Measurements from ENCODE around the gene CYP46A1. TPM values are rescaled to one million over a fixed set of nuclear protein-coding genes. Genes with fewer than 3 reads are reported as not detected.

Gene CYP46A1
- total RNA-seq, 4 donors from 2014 or later = 0.94 to 2.4 (median 0.95) TPM

DNA sequence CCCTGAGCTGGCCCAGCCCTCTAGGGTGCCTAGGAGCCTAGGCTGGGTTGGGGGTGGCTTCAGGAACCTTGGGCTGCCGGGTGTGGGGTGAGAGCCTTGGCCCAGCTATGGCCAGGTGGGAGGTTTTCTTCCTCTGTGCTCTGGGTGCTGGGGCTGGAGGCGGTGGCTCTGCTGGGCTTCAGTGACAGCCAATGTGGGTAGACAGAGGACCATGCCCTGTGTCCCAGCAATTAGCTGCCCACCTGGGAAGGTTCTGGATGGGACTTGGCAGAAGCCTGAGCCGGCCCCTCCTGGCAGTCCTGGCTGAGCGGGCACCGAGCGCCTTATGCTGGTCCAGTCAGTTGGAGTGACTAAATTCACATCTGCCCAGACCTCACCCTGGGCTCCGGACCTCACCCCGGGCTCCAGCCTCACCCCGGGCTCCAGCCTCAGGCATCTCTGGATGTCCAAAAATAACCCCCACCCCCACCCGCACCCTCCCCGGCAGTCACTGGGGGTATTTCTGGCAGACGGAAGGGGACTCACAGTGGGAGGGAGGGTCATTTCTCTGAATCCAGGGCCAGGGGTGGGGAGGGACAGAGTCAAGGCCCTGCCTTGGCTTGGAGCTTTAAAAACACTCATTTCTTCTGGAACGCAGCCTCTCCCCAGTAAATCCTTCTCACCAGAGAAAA lies 46.9 kb downstream of the CYP46A1 start:
- TF ChIP-seq, protein P1, sequence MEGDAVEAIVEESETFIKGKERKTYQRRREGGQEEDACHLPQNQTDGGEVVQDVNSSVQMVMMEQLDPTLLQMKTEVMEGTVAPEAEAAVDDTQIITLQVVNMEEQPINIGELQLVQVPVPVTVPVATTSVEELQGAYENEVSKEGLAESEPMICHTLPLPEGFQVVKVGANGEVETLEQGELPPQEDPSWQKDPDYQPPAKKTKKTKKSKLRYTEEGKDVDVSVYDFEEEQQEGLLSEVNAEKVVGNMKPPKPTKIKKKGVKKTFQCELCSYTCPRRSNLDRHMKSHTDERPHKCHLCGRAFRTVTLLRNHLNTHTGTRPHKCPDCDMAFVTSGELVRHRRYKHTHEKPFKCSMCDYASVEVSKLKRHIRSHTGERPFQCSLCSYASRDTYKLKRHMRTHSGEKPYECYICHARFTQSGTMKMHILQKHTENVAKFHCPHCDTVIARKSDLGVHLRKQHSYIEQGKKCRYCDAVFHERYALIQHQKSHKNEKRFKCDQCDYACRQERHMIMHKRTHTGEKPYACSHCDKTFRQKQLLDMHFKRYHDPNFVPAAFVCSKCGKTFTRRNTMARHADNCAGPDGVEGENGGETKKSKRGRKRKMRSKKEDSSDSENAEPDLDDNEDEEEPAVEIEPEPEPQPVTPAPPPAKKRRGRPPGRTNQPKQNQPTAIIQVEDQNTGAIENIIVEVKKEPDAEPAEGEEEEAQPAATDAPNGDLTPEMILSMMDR (IDR thresholded peaks at IDR 0.05) = no peak
- DNase-seq (ENCODE audit: low spot score) (peak; percentile 15), ATAC-seq (ENCODE audit: low FRiP score) (no peak)

DNA sequence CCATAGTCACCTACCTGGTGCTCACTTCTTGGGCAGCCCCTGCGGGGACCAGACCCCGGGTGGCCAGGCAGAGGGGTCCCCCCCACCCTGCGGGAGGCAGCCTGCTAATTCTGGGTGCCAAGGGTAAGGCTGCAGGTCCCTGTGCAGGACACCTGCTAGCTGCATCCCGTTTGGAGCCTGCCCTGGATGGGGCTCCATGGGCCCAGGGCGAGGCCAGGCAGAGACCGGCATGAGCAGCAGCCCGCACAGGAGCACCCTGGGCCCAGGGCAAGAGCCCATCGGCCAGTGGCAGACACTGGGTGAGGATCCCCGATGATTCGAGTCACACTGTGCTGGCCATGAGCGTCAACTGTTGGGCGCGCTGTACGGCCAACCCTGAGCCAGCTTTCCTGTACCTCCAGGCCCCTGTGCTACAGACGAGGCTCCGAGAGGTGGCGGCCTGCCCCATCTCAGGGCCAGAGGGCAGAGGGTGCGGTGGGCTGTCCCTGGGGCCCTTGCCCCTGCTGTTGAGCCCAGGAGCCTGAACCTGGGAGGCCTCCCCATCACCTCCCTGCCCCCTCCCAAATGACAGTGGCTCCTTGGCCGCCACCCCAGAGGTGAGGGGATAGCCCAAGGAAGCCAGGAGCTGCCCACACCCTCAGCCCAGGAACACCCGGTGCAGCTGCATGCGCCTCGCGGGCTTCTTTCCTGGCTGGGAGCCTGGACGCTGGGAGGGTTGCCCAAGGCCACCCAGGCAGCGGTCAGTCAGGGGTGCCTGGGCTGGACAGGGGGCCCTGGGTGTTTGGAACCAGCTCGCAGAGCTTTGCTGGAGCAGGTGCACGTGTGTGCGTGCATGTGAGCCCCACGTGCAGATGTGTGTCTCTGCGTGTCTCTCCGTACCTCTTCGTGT lies 47.7 kb downstream of the CYP46A1 start:
- DNase-seq (ENCODE audit: low spot score) (peak; percentile 17), ATAC-seq (ENCODE audit: low FRiP score) (no peak)

DNA sequence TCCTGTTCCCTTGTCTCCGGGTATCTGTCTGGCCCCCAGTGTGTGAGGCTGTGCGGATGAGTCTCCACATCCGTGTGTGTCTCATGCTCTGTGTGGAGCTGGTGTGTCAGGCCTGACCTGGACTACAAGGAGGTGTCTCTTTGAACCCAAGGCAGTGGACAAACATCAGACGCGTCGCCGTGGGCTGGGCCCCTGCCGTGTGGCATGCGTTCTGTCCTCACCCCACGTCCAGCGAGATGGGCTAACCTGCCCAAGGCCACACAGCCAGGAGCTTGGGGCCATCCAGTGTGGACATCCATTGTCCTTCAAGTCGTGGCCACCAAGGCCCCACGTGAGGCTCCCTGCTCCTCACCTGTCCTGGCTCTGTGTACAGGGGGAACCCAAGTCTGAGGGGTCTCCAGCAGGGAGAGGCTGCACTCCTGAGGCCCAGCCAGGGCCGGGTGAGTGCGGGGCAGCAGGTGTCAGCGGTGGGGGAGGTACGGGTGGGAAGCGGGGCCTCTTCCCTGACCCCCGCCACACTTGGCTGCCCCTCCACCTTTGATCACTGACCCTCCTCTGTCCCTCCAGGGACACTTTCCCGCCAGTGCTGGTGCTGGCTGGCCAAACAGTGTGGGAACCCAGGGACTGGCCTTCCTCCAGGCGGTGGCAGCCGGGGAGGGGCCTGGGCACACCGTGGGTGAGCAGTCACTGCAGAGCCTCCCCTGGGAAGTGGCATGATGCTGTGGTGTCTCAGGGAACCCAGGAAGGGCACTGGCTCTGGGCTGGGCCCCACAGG lies 48.5 kb downstream of the CYP46A1 start:
- DNase-seq (ENCODE audit: low spot score) (peak; percentile 10), ATAC-seq (ENCODE audit: low FRiP score) (no peak)
- TF ChIP-seq, protein P1 (IDR thresholded peaks at IDR 0.05) = no peak

More for the DNA sequence above, 47.7 kb downstream of the CYP46A1 start:
- TF ChIP-seq, protein P1 (IDR thresholded peaks at IDR 0.05) = no peak

DNA sequence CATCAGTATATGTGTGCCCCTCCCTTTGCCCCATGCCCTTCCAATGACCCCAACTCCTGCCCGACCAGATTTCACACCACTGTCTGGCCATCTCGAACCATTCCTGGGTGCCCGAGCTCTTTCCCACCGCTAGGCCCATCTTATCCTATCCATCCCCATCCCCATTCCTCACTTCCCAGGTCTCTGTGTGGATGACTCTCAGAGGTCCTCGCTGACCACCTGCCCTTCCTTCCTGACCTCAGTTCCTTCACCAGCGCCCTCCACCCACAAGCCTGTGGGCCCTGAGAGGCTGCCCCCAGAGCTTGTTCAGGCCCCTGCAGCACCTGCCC lies 49.1 kb downstream of the CYP46A1 start:
- DNase-seq (ENCODE audit: low spot score) (no peak), ATAC-seq (ENCODE audit: low FRiP score) (no peak)
- TF ChIP-seq, protein P1 (IDR thresholded peaks at IDR 0.05) = no peak

DNA sequence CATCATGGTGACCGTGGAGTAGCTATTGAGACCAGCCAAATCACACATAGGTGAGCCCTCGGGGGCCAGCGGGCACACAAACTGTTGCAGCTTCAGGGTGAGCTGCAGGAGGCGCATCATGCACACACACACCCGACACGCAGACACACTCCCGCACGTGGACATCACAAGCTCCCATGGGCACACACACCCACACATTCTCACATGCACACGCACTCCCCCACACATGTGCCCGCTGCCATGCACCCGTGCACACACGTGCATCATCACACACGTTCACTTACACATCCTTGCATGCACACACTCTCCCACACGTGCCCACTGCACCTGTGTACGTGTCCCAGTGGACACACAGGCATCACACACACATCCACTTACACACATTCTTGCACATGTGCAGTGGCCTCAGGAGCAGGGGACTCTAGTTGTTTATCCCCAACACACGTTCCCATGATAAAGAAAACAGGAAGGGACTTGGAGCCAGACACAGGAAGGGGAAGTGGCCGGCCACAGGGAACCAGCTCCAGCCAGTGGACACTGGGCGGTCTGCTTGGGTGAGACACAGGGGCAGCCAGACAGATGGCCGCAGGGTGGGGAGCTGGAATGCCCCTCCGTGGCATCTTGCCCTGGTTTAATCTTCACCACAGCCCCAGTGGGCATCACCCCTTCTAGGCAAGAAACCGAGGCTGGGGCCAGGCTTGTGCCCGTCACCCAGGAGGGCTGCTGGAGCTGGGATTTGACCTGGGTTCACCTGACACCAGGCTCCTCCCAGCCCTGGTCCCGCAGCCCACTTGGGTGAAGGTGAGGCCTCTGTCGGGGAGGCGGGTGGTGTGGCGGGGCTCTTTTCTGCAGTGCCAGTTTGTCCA lies 49.7 kb downstream of the CYP46A1 start:
- TF ChIP-seq, protein P1 (IDR thresholded peaks at IDR 0.05) = no peak
- DNase-seq (ENCODE audit: low spot score) (peak; percentile 20), ATAC-seq (ENCODE audit: low FRiP score) (no peak)

DNA sequence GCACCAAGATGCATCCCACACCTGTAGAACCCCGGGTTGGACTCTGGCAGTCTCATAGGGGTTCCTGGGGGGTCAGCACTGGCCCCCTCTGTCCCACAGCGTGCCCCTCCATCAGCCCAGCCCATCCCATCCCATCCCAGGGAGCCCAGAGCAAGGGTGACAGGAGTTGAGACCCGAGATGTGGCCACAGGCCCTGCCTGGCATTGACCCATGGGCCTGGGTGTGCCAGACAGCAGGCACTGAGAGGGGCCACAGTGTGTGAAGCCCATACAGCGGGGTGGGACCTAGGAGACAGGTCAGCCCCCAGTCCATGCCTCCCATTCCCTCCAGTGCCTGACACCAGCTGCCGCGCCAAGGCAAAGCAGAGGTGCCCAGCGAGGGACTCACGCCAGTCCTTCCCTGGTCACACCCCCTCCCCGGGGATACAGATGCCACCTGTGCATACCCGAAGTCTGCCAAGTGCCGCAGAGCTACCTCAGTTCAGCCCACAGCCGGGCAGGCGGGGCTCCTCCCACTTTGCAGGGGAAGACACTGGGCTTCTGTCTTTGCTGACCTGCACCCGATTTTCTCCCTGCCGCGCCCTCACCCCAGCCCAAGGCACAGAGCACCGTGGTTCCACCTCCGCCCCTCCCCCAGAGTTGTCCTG lies 50.4 kb downstream of the CYP46A1 start:
- no peak for ATAC-seq (ENCODE audit: low FRiP score)
- no peak for DNase-seq (ENCODE audit: low spot score)

More for the DNA sequence above, 50.4 kb downstream of the CYP46A1 start:
- TF ChIP-seq, protein P1 (IDR thresholded peaks at IDR 0.05) = no peak

Measured in omental fat pad (tissue), 4 donors.